ENCODE results near the gene ABCG2.
A peak's percentile ranks its signal among the peaks of the same experiment; 100 is the strongest.
"Not testable (repeated sequence)": the region's sequence is repeated elsewhere in the genome, so short reads cannot be mapped to it uniquely, and the experiment has no call there.

Gene ABCG2

GRCh38 chr4:88163336-88163735 is 4.9 kb upstream of the ABCG2 start:
- no peak for DNase-seq

GRCh38 chr4:88162626-88163025 is 4.2 kb upstream of the ABCG2 start:
- no peak for DNase-seq

- no peak for DNase-seq
Measured at GRCh38 chr4:88159229-88159725, 838 bp upstream of the ABCG2 start.

- no peak for DNase-seq
Measured at GRCh38 chr4:88158038-88158488, 376 bp downstream of the ABCG2 start.

DNA sequence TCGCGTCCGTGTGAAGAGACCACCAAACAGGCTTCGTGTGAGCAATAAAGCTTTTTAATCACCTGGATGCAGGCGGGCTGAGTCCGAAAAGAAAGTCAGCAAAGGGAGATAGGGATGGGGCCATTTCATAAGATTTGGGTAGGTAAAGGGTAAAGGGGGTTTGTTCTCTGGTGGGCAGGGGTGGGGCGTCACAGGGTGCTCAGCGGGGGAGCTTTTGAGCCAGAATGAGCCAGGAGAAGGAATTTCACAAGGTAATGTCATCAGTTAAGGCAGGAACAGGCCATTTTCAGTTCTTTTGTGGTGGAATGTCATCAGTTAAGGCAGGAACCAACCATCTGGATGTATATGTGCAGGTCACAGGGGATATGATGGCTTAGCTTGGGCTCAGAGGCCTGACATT is 6.1 kb downstream of the ABCG2 start:
- not testable (repeated sequence) for DNase-seq

- no peak for DNase-seq
Measured at GRCh38 chr4:88148560-88148959, 9.9 kb downstream of the ABCG2 start.

- DNase-seq = no peak
Measured at GRCh38 chr4:88147799-88148217, 10.6 kb downstream of the ABCG2 start.

DNA sequence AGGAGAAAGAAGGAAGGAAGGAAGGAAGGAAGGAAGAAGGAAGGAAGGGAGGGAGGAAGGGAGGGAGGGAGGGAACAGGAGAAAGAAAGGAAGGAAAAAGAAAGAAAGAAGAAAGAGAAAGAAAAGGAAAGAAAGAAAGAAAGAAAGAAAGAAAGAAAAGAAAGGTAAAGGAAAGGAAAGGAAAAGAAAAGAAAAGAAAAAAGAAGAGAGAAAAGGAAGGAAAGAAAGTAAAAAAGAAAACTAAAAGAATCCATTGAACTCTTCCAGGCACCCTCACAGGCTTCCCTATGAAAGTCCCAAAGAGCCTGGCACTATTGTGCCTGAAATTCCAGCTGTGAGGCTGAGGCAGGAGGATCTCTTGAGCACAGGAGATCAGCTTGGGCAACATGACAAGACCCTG is 11.5 kb downstream of the ABCG2 start:
- DNase-seq = no peak

DNA sequence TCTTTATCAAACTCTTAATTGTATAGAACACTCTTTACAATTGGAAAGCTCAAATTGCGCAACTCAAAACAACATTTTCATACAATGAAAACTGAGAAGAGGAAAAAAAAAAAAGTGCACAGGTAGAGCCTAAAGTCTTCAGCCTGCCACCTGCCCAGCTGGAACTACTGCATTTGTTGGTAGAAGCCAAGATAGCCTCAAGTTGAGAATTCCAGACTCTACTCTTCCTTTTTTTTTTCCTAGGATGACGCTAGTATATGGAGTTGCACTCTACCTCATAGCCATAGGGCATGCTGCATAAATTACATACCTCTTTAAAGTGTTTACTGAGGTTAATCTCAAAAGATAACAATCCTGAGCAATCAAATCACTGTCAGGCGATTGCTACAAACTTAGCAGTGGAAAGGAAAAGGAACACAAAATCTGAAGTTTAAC is 13.6 kb downstream of the ABCG2 start:
- no peak for DNase-seq

DNA sequence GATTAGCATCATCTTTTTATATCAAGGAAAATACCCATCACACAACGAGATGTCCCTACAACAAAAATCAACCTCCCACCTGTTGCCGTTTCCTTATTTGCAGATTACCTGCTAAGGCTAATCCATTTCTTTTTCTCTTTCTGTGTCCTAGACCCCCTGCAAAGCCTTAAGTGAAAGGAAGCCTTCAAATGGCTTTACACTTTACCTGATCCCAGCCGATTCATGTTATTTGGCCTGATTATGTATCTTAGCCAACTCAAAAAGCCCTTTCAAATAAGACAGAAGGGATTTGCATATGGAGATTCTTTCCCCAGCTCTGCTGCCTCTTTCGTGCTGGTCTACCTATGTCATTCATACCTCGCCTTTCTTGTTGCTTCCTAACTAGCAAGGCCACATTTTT is 14.4 kb downstream of the ABCG2 start:
- DNase-seq = no peak

GRCh38 chr4:88143504-88143903 is 14.9 kb downstream of the ABCG2 start:
- DNase-seq = no peak

DNA sequence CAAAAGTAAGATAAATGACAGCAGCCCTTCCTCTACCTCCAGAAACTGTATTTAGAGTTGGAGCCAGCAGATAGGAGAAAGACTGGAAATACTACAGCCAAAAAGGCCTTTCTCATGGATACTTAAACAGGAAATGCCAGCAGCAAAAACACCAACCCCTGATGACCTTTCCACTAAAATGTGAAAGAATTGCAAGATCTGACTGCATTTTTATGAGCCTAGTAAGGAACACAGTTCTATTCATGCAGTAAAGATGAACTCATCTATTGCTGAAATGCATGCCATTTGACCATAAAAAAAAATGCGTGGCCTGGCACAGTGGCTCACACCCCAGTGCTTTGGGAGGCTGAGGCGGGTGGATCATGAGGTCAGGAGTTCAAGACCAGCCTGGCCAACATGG is 19.9 kb downstream of the ABCG2 start:
- no peak for DNase-seq

- no peak for DNase-seq
Measured at GRCh38 chr4:88137112-88137511, 21.3 kb downstream of the ABCG2 start.

DNA sequence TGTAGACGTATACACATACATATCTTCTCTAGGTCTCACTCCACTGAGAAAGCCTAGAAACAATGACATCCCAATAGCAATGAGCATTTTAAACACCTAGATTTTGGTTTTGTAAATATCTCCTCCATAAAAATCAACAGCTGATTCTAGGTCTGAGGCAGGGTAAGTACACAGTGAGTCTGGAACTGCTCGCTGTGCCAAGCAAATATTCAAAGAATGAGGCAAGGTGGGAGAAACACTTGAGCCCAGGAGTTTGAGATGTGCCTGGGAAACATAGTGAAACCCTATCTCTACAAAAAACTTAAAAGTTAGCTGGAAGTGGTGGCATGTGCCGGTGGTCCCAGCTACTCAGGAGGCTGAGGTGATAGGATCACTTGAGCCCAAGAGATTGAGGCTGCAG is 22.2 kb downstream of the ABCG2 start:
- no peak for DNase-seq

DNA sequence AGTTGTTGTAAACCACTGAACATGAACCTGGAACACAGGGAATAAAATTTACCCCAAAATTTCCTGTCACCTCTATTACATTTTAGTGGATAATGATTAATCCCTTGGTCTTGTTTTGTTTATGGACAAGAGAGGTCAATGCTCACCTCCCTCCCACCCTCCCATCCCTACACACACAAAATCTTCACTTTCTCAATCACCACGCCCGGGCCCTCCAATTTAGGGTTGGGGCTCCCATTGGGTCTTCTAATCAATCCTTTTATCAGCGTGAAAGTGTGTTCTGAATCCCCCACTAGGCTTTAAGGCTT is 23.1 kb downstream of the ABCG2 start:
- DNase-seq = no peak

DNA sequence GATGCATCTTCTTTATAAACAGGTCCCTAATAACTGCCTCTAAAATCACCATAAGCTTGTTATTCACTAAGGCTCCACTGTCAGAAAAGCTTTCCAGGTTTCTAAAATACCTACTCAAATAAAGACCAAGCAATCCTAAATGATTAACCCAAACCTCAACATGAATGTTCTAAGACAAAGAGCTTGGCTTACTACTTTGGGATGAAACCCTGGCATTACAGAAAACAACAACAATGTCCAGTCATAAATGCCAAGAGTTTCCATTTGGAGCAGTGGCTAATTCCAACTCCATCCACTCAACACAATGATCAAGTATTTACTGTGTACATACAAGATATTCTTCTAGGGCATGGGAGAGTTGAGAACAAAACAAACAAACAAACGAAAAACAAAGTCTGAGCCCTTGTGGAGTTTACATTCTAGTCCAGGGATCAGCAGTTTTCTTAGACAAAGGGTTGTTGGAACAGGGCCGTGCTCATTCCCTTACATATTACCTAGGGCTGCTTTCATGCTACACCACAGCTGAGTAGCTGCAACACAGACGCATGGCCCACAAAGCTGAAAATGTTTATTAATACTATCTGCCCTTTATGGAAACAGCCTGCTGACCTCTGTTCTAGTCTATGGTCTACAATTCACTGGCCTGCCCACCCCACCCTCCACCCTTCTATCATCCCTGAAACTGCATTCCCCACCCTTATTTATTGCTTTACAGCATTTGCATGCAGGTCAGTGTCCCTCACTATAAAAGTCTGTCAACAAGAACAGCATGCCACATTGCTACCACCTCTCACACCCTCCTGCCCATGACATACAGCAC is 23.7 kb downstream of the ABCG2 start:
- DNase-seq = no peak

DNA sequence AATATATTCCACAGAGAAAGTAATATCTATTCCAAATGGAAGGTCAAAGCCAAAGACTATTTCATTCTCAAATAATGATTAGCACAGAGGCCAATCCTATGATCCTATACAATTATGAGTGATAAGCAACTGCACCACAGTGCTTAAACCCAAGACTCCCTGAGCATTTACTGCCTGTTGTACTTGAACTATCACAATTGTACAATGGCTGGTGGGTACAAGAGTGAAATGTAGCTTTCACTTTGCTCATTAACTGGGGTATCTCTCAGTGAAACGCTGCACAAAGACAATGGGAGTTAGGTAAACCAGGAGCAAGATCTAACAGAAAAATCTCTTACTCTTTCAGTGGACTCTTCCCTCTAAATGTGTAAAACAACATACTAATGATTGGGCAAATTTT is 24.3 kb downstream of the ABCG2 start:
- DNase-seq = no peak

DNA sequence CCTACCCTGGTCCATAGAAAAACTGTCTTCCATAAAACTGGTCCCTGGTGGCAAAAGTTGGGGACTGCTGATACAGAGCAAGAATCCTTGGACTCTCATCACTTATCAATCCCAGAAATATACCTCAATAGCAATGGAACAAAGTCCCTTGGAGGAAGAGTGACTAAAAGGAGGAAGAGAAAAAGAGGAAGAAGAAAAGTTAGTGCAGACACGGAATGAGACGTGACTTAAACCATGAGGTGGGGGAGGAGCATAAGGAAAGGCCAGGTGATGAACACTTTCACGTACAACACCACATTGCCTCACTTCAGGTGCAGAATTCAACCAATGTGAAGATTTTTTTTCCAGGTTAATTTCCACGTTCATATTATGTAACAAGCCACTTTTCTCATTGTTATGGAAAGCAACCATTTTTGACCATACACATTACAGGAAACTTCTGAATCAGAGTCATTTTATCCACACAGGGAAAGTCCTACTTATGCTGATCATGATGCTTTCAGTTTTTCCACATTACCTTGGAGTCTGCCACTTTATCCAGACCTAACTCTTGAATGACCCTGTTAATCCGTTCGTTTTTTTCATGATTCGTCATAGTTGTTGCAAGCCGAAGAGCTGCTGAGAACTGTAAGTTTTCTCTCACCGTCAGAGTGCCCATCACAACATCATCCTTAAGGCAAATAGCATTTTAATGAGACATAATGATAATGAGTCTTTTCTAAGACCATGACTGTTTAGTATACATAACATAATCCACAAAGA is 27.7 kb downstream of the ABCG2 start:
- no peak for DNase-seq

GRCh38 chr4:88130003-88130402 is 28.4 kb downstream of the ABCG2 start:
- DNase-seq = no peak

DNA sequence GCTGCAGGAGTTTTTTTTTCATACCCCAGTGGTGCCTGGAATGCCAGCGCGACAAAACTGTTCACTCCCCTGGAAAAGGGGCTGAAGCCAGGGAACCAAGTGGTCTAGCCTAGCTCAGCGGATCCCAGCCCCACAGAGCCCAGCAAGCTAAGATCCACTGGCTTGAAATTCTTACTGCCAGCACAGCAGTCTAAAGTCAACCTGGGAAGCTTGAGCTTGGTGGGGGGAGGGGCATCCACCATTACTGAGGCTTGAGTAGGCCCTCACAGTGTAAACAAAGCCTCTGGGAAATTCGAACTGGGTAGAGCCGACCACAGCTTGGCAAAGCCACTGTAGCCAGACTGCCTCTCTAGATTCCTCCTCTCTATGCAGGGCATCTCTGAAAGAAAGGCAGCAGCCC is 36.2 kb downstream of the ABCG2 start:
- peak; percentile 53 for DNase-seq

- DNase-seq = no peak
Measured at GRCh38 chr4:88119943-88120342, 38.5 kb downstream of the ABCG2 start.

GRCh38 chr4:88115587-88115986 is 42.9 kb downstream of the ABCG2 start:
- DNase-seq = no peak

DNA sequence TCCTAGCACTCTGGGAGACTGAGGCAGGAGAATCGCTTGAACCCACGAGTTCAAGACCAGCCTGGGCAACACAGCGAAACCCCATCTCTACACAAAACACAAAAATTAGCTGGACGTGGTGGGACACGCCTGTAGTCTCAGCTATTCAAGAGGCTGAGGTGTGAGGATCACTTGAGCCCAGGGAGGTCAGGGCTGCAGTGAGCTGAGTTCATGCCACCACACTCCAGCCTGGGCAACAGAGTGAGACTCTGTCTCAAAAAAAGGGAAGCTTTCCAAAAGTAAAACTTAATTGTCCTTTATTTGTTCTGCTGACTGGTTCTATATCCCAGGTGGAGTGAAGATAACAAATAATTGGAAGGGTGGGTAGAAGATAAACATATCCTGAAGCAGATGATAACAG is 45.6 kb downstream of the ABCG2 start:
- no peak for DNase-seq

DNA sequence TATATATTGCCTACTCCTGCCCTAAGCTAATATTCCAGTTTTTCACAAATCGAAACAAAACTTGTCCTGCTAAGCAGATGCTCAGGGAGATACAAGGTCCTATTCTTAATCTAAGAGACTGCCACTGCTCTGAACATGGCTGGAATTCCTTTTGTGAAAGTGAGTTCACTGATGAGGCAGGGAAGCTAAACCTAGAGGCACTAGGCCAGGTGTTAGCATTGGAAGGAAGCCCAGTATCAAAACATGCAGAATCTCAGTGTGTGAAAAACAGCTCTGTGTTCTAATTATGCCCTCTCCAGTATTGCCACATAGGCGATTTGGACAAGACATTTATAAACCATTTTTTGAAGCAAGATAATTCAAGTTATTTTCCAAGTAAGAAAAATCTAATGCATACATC is 47.6 kb downstream of the ABCG2 start:
- peak; percentile 72 for DNase-seq
